HG03460 (cell line): ENCODE measurements around the gene CHRNA9.

Source experiments
- ATAC-seq: cut with Tn5 transposase; IDR thresholded peaks from one replicate; pipeline ENCODE4 v1.9.1; 2021; ENCODE audit not compliant: unreplicated experiment

The CHRNA9 gene

DNA sequence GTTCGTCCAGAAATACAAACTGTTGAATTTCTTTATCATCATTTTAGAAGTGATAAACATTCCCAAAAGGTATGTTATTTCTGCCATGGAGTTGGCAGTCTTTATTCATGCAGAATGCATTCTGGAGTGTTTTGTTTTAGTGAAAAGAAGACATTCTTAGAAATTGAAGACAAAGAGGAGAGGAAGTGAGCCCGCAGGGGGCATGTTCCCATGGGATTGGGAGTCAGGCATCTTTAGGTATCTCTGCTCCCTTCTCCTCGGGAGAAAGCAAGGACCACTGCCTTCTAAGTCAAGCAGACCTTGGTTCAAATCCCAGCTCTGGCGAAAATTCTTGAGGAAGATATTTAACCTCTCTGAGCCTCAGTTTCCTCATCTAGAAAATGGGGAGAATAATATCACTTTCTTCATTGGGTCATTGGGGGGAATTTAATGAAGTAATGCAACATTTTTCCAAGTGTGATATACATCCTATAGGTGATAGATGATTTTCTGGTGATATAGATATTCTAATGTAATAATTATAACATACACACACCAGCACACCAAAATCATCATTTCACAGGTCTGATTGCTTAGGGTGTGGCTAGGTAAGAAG, 26.5 kb upstream of the CHRNA9 start:
- ATAC-seq = no peak

DNA sequence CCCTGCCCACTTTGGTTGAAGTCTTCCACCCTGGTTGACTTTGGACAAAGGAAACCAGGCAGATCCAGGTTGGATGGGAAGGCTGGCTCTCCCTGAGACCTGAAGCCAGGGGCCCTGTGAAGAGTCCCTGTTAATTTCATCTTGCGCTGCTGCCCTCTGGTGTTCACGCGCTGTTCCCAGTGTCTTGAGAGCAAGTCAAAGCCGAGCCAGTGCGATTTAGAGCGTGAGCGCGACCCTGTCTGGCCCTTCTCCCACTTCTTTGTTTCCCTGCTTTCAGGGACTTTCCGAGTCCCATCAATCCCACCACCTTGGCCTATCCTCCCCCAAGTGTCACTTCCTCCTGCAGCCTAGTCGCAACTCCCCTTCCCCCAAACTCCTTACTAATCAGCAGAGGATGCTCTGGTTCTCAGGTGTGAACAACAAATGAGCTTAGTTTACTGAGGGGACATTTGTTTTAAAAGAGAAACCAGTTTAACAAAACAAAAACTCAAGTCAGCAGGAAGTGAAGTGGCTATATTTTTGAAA, 25.8 kb upstream of the CHRNA9 start:
- peak; percentile 24 for ATAC-seq

DNA sequence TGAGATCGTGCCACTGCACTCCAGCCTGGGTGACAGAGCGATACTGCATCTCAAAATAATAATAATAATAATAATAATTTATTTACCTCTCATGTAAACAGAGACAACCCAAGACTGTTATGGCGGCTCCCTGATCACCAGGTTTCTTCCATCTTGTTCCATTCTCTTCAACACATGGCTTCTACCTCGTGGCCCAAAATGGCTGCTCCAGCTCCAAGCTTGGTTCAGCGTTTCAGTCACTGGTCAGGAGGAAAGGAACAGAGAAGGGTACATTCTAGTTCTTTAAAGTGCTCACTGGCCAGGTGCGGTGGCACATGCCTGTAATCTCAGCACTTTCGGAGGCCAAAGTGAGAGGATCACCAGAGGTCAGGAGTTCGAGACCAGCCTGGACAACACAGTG, 24.9 kb upstream of the CHRNA9 start:
- ATAC-seq = no peak

DNA sequence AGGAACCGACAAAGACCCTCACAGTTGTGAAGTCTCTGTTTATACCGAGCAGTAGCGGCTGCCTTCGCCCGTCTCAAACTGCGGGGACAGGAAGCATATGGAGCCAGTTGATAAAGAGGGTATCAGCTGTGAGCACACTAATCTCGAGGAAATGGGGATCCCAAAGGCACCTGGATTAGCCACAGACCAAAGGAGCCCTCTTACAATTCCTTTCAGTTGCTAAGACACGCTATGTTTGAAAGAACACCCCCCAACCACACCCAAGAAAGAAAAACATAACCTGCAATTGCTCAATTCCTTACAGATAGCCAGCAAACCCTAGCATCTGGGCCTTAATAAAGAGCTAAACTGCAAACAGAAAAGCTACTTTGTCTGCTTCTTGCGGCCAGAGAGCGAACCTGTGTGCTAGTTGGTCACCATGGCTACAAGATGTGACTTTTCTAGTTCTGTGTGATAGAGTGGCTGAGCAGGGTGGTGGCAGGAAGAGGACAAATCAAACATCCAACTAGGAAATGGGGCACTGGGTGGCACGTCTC, 23.3 kb upstream of the CHRNA9 start:
- ATAC-seq = no peak

DNA sequence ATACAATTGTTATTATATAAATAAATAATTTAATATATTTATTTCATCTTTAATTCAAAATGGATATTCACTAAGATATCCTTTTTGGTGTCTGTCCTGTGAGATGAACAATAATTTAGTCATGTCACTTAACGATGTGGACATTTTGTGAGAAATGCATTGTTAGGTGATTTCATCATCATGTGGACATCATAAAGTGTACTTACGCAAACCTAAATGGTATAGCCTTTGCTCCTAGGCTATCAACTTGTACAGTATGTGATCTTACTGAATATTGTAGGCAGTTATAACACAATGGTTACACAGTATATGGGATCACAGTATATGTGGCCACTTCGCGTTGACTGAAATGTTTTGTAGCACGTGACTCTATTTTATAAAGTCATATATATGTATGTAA, 20.2 kb upstream of the CHRNA9 start:
- ATAC-seq = no peak

DNA sequence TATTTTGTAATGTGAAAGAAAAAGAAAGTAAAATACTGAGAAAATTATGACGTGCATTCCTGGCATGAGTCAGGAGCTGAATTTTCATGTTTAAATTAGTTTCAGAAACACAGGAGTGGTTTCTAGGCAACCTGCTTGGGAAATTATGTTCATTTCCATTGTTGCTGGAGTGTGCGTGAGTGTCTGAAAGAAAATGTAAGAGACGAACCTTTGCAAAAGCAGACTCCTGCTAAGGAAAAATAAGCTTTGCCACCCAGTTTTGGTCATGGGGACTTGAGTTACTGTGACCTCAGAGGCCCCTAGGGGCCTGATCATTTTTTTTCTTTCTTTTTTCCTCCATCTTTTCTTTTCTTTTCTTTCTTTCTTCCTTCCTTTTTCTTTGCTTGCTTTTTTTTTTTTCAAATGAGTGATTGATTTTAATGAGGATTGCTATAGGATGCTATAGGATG, 18.8 kb upstream of the CHRNA9 start:
- ATAC-seq = no peak

DNA sequence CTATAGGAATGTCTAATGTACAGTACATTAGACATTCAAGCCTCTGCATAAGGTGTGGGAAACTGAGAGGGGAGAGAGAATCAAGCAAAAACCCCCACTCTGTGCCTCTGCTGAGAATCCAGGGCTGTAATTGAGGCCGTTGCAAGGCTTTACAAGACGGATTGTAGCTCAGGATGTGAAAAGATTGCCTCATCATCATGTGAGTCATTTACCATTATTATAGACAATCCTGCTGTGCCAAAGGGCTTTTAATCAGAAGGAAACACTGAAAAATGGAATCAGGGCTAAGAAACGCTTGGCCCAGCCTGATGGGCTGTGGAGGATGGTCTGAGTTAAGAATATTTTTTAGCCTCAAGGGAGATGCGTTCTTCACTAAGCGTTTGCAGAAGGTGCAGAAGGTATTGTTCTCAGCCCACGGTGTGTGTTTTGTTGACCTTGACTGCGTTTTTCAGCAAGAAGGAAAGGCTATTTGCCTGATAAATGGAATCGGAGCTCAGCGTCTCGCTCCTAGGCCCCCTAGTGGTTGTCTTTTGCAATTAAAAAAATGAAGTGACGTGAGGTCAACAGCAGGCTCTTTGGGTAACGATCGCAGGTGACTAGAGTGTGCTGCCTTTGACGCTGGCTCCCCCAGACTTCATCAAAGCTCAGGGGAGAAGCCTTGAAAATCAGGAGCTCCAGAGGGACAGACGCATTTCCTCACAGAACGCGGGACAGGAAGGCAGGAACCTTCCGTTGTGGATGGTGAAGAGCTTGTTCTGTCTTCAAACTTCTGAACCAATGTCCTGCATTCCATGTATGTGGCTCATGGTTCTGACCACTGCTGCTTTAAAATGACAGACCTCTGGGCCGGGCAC, 18.1 kb upstream of the CHRNA9 start:
- peak; percentile 58 for ATAC-seq

DNA sequence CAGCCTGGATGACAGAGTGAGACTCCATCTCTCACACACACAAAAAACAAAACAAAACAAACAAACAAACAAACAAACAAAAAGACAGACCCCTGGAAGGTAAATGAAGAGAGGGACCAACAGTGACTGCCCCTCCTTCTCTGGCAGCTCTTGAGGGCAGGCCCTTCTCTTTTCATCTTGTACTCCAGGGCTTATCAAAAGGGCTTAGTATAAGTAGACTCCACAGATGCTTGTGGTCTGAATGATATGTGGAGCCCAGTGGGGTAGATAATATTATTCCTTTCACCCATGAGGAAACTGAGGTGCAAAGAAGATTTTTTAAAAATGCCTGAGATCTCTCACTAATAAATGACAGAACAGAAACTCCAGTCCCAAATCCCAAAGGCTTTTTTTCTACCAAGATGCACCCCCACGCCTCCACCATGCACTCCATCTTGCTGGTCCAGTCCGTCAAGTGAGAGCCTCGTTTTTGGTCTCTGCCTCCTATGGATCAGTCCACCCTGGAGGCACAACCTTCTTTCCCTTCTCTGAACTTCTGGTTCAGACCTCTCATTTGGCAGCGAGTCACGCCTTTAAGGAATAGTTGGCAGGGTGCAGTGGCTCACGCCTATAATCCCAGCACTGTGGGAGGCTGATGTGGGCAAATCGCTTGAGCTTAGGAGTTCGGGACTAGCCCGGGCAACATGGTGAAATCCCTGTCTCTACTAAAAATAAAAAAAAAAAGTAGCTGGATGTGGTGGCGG, 17.0 kb upstream of the CHRNA9 start:
- no peak for ATAC-seq

DNA sequence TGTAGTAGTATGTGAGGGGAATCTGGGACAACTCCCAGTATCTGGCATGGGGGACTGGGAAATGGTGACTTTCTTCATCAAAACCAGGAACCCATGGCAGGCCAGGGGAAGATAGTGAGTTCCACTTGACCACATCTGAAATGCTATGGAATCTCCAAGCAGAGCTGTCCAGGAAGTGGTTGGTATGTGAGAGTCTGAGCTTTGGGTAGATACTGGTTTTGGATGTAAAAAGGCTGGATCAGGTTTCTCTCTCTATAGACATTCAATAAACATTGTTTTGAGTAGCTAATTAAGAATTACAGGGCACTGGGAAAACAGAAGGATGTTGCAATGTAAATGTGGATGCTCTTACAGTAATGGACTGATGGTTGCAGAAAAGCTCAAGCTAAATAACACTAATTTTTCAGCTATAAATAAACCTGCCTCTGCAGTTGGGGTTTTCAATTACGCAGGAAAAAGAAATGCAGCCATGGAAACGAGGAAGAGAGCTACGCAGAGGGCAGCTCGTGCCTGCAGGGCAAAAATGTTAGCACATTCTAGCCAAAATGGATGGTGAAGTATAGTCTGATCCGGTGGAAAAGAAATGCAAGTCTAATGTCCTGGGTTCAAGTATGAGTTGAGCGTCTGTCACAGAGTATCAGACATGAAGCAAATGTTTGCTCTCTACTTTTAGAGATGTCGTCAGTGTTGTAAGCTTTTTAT, 13.4 kb upstream of the CHRNA9 start:
- no peak for ATAC-seq

DNA sequence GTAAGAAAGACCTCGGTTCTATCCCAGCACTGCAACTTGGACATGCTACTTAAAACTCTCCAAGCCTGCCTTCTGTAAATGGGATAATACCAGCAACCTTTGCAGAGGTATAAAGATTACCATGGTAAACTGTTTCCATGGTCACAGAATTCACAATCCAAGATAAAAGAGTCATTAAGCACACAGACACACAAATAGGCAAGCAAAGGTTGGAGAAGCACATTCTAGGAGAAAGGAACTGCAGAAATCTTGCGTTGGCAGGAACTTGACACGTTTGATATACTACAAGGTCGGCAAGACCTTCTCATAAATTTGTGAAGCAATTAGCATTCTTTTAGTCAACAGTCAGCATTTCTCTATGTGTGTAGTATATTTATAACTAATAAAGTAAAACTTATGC, 12.3 kb upstream of the CHRNA9 start:
- no peak for ATAC-seq

DNA sequence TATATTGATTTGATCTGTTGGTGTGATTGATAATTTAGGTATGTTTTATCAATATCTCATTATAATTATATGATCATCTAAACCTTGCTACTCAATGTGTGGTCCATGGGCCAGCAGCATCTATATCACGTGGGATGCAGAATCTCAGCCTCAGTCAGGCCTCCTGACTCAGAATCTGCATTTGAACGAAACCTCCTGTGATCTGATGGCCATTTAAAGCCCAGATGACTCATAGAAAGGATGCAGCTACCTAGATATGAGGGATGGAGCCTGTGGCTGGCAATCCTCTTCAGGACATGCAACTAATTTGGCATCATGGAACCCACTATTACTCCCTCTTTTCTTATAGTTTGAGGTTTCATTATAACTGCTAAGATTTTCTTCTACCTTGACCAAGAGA, 11.3 kb upstream of the CHRNA9 start:
- ATAC-seq = no peak

DNA sequence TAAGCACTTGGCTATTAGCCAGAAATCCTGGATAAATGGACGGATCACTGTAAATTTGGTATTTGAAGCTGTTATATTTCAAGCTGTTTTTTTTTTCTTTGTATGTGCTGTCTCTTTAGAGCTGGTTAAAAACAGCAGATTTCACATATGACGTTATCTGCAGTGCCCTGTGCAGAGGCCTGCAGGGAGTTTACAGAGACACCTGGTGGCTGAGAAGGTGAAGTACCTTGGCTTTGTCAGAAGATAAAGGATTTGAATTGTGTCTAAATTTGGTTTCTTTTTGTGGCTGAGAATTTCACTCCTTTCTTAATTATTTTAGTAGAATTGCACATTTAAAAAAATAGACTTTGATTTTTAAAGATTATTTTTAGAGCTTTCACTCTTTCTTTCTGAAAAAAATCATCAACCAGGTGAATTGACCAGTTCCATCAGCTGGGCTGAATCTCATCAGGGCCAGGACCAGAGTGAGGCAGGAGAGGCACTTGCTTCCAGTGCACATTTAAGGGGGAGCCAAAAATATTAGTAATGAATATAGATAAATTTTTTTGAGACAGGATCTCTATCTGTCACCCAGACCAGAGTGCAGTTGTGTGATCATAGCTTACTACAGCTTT, 9.6 kb upstream of the CHRNA9 start:
- peak; percentile 92 for ATAC-seq

DNA sequence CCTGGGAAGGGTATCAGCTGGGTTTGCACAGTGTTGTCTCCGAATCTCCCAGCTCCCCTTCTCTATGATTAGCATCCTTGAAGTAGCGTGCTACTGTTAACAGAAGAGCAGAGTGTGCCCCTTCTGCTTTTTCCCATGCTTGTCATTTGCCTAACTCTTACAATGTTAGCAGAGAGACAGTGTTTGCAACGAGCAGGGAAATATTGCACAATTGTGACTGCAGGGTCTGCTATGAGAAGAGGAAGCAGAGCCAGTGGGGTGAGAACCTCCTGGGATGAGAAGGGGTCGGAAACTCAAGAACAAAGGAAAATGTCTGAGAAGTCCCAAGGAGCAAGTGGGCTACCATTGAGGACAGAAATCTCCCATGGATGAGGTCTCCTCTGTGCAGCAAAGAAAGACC, 7.8 kb upstream of the CHRNA9 start:
- no peak for ATAC-seq

DNA sequence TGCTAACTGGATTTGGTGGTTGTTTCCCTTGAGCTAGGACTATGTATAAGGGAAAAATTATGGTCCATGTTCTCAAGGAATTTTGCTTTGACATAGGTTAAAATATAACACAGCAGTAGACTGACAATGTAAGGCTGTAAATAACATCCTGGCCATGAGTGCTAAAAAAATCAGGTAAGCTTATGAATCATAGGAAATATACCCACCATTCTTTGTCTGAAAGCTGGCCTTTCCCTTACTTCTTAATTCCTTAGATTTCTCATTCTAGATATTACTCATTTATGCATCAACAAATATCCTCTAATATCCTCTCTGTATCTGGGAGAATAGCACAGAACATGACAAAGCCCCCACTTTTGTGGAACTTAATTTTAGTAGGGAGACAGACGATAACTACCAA, 6.8 kb upstream of the CHRNA9 start:
- ATAC-seq = no peak

DNA sequence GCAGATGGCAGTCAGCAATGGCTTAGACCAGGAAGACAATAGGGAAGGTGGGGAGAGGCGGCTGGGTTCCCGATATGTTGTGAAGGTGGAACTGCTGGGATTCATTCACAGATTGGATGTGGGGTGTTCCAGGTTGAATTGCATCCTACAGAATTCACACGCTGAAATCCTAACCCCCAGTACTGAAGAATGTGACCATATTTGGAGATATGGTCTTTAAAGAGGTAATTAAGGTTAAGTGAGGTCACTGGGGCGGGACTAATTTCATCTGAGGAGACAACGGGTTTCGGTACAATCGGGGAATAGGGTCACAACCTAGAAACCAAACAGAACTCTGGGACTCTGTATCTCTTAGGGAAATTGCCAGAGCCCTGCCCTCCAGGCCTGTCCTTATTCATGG, 5.3 kb upstream of the CHRNA9 start:
- no peak for ATAC-seq

DNA sequence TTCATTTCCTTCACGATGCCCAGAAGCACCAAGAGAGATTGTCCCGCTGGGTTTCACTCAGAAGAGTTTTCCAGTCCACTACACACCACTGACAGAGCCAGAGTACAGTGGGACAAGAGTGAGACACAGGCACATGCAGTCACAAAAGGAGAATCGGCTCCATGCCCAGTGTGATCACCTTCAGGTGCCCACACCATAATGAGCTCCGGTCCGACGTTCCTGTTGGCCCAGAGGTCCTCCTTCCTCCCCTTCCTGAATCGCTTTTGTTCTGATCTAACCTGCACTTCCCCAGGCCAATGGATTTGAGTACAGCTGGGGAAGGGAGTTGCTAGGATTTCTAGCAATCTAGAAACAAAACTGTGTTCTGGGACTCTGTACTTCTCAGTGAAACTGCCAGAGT, 4.6 kb upstream of the CHRNA9 start:
- no peak for ATAC-seq

DNA sequence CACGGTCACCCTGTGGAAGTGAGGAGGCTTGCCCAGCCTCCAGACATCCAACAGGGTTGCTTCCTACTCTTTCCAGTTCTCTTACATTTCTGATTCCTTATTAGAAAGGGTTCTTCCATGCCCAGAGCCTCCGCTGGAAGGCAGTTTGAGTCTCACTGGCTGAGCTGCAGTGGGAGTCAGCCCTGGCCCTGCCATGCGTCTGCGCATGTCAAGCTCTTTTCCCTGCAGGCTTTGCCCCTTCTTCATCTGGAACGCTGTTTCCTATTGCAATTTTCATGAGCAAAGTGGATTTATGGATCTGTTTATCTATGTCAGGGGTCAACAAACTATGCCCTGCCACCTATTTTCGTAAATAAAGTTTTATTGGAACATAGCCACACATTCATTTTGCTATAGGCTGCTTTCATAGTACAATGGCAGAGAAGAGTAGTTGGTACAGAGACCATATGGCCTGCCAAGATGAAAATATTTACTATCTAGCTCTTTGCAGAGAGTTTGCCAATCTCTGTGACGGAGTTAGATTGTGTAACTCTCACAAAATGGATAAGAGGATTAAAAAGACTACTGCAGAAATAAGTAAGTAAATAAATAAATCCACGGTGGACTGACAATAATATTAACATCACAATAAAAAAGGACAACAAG, 3.9 kb upstream of the CHRNA9 start:
- no peak for ATAC-seq

DNA sequence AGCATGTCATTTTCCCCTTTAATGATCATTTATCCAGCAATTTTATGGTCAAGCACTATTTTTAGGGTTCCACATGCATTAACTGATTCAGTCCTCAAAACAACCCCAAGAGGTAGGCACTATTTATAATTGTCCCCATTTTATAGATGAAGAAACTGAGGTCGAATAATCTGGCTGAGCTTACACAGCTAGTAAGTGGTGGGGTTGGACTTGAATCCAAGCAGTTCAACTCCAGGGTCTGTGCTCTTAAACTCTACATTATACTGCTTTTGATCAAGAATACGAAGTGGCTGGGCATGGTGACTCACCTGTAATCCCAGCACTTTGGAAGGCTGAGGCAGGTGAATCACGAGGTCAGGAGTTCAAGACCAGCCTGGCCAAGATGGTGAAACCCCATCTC, 3.2 kb upstream of the CHRNA9 start:
- no peak for ATAC-seq

DNA sequence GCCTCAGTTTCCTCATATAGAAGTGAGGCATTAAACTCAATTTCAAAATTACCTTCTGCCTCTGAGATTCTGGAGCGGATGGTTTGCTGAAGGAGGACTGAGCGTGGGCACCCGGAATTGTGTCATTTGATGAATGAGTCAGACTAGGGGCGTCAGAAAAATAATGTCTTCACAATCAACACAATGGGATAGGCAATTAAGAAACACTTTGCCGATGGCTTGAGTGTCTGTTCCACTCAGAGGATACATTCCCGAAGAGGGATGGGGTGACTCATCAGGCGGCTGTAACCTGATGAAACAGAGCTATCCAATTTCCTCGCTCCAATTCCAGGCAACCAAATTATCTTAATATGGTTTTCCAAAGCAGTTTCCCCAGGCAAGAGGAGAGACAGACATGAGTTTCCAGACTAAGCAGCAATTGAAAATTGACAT, 1.2 kb upstream of the CHRNA9 start:
- no peak for ATAC-seq

DNA sequence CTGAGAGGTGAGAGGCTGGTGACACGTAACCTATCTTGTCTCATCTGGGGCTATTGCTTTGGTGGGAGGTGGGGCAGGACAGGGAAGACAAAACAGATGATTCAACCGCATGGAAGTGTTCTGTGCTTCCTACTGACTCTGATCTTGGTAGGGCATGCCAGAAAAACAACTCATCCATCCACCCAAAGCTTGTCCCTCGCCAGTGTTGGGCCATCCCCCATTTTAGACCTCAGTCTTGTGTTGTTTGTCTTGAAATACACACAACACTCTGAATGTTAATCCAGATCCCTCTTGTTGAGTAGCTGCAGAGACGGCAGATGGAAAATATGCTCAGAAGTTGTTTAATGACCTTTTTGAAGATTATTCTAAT, 377 bp downstream of the CHRNA9 start:
- ATAC-seq = no peak
